Vagina (tissue), 2 donors: Measurements from ENCODE around the gene KLC1.

Experiments
- POLR2A ChIP-seq, 2 donors: fragments of 450-650 bp; IDR thresholded peaks; one replicate each; pipeline ENCODE4 v1.6.1; 2017; ENCODE audit warnings: antibody characterized with exemption in 2 of 2, mild to moderate bottlenecking in 2 of 2, moderate library complexity in 2 of 2
- POLR2AphosphoS5 ChIP-seq, 2 donors: sonication (generic); formaldehyde crosslinking; IDR thresholded peaks; one replicate each; pipeline ENCODE4 v1.9.0; 2017; ENCODE audit warnings: antibody characterized with exemption in 2 of 2, mild to moderate bottlenecking in 2 of 2, low read depth in 1 of 2; ENCODE audit not compliant: insufficient read depth in 1 of 2
- TF ChIP-seq, protein P1 (sequence below), 3 experiments: fragments of 450-650 bp in 2 of 3; fragments of 200-600 bp in 1 of 3; sonication (generic) in 1 of 3; IDR thresholded peaks; one replicate each; pipeline ENCODE4 v1.5.1; 2017 to 2019; ENCODE audit warnings: antibody characterized with exemption in 3 of 3, mild to moderate bottlenecking in 2 of 3, moderate library complexity in 2 of 3

DNA sequence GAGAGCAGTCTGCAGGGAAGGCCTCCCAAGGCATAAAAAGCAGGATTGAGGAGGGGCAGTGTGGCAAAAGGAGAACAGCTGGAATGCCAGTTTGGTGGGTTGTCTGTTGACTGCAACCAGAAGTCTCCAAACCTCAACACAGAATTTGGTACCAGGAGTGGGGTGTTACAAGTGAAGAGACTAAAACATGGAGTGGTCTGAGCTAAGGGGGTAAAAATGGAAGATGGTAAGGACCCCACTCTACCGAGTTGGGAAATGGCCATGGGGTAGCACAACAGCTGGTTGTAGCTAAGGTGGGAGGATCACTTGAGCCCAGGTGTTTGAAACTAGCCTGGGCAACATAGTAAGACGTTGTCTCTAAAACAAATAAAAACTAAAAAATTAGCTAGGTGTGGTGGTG is 17.8 kb upstream of the KLC1 start:
- TF ChIP-seq, protein P1, sequence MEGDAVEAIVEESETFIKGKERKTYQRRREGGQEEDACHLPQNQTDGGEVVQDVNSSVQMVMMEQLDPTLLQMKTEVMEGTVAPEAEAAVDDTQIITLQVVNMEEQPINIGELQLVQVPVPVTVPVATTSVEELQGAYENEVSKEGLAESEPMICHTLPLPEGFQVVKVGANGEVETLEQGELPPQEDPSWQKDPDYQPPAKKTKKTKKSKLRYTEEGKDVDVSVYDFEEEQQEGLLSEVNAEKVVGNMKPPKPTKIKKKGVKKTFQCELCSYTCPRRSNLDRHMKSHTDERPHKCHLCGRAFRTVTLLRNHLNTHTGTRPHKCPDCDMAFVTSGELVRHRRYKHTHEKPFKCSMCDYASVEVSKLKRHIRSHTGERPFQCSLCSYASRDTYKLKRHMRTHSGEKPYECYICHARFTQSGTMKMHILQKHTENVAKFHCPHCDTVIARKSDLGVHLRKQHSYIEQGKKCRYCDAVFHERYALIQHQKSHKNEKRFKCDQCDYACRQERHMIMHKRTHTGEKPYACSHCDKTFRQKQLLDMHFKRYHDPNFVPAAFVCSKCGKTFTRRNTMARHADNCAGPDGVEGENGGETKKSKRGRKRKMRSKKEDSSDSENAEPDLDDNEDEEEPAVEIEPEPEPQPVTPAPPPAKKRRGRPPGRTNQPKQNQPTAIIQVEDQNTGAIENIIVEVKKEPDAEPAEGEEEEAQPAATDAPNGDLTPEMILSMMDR (IDR thresholded peaks at IDR 0.05): no peak
- TF ChIP-seq POLR2AphosphoS5 (IDR thresholded peaks at IDR 0.05; ENCODE audit: insufficient read depth in 1 of 2, low read depth in 1 of 2): no peak
- TF ChIP-seq POLR2A (IDR thresholded peaks at IDR 0.05): no peak
